ENCODE results near the gene EVX2.

EVX2 gene

GRCh38 chr2:176083796-176084261 is at the start of gene EVX2:
Gene EVX2, minus strand, starts transcription at chr2:176083962. Its CDS starts 186 bp downstream, at chr2:176083776.
- TF ChIP-seq ZFX (IDR thresholded peaks at IDR 0.05; ENCODE audit: borderline replicate concordance) (no peak), CTCF (IDR thresholded peaks at IDR 0.05) (no peak)
- H3K27ac ChIP-seq: no peak within 1 kb of the TSS

- TF ChIP-seq ZFX (IDR thresholded peaks at IDR 0.05; ENCODE audit: borderline replicate concordance): no peak
- no peak for TF ChIP-seq CTCF (IDR thresholded peaks at IDR 0.05)
- H3K27ac ChIP-seq: no peak overlapping the region
Observed at GRCh38 chr2:176133389-176133788, 49.6 kb upstream of the EVX2 start.

GRCh38 chr2:176132205-176133171 is 48.7 kb upstream of the EVX2 start:
- TF ChIP-seq CTCF (IDR thresholded peaks at IDR 0.05): no peak
- TF ChIP-seq ZFX (IDR thresholded peaks at IDR 0.05; ENCODE audit: borderline replicate concordance): no peak
- H3K27ac ChIP-seq: no peak overlapping the region

GRCh38 chr2:176131848-176132158 is 48.0 kb upstream of the EVX2 start:
- H3K27ac ChIP-seq: no peak overlapping the region
- TF ChIP-seq CTCF (IDR thresholded peaks at IDR 0.05) (no peak), ZFX (IDR thresholded peaks at IDR 0.05; ENCODE audit: borderline replicate concordance) (no peak)

GRCh38 chr2:176130957-176131847 is 47.4 kb upstream of the EVX2 start:
- H3K27ac ChIP-seq: no peak overlapping the region
- TF ChIP-seq ZFX (IDR thresholded peaks at IDR 0.05; ENCODE audit: borderline replicate concordance) (no peak), CTCF (IDR thresholded peaks at IDR 0.05) (no peak)

- TF ChIP-seq CTCF (IDR thresholded peaks at IDR 0.05): no peak
- no peak for TF ChIP-seq ZFX (IDR thresholded peaks at IDR 0.05; ENCODE audit: borderline replicate concordance)
Observed at GRCh38 chr2:176130147-176130956, 46.6 kb upstream of the EVX2 start.

More at GRCh38 chr2:176130147-176130956, 46.6 kb upstream of the EVX2 start:
- H3K27ac ChIP-seq: no peak overlapping the region

Data from 22Rv1 (cell line).